AG10803 (cell line): ENCODE data around the gene ADD1.
A peak's percentile ranks its signal among the peaks of the same experiment; 100 is the strongest.

Experiments used
- DNase-seq: peaks from one replicate; pipeline ENCODE4 v3.0.0; 2010; ENCODE audit warnings: low read depth
- H3K4me3 ChIP-seq: 2 replicates; pipeline ENCODE4 v1.5.1; 2011; ENCODE audit warnings: mild to moderate bottlenecking, low read length, control low read depth
- TF ChIP-seq, protein P1 (sequence below): conservative IDR thresholded peaks from 2 replicates; pipeline ENCODE4 v1.5.1; 2011; ENCODE audit warnings: mild to moderate bottlenecking, low read length, control low read depth, inconsistent platforms

Gene ADD1

GRCh38 chr4:2964706-2965258 is 121.1 kb downstream of the ADD1 start:
- TF ChIP-seq, protein P1, sequence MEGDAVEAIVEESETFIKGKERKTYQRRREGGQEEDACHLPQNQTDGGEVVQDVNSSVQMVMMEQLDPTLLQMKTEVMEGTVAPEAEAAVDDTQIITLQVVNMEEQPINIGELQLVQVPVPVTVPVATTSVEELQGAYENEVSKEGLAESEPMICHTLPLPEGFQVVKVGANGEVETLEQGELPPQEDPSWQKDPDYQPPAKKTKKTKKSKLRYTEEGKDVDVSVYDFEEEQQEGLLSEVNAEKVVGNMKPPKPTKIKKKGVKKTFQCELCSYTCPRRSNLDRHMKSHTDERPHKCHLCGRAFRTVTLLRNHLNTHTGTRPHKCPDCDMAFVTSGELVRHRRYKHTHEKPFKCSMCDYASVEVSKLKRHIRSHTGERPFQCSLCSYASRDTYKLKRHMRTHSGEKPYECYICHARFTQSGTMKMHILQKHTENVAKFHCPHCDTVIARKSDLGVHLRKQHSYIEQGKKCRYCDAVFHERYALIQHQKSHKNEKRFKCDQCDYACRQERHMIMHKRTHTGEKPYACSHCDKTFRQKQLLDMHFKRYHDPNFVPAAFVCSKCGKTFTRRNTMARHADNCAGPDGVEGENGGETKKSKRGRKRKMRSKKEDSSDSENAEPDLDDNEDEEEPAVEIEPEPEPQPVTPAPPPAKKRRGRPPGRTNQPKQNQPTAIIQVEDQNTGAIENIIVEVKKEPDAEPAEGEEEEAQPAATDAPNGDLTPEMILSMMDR, result no peak

DNA sequence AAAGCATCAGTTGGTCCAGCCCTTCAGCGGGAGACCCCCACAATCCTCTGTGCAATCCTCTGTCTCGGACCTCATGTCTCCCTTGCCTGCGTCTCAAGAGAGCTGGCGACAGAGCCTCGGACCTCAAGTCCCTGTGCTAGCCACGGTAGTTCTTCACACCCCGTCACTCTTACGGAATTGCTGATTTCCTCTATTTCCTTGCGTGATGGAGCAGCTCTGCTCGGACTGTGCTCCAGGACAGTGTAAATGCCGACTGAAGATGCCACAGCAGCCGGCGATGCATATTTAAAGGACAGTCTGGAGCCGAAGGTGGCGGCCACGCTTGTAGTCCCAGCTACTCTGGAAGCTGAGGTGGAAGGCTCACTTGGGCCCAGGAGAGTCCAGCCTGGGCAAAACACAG is 121.6 kb downstream of the ADD1 start:
- TF ChIP-seq, protein P1, result no peak
- DNase-seq, result no peak
- H3K4me3 ChIP-seq, result no peak overlapping the region

More at GRCh38 chr4:2964706-2965258, 121.1 kb downstream of the ADD1 start:
- peak overlapping the region; percentile 89 for H3K4me3 ChIP-seq
- DNase-seq, result no peak

DNA sequence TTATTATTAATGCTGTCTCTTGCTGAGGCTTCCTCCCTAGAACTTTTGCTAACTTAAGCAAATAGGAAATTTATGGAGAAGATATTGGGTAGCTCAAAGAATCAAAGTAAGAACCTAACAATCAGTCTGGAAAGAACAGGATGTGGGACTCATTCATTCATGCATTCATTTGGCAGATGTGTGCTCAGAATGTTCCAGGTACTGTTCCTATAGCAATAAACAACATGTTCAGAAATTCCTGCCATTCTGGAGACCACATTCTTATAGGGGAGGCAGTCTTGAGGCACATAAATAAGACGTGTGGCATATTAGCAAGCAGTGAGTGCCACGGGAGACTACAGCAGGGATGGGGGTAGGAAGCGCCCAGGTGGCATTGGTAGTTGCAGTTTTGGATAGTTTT is 124.7 kb downstream of the ADD1 start:
- H3K4me3 ChIP-seq, result no peak overlapping the region
- DNase-seq, result peak; percentile 4
- TF ChIP-seq, protein P1, result no peak

DNA sequence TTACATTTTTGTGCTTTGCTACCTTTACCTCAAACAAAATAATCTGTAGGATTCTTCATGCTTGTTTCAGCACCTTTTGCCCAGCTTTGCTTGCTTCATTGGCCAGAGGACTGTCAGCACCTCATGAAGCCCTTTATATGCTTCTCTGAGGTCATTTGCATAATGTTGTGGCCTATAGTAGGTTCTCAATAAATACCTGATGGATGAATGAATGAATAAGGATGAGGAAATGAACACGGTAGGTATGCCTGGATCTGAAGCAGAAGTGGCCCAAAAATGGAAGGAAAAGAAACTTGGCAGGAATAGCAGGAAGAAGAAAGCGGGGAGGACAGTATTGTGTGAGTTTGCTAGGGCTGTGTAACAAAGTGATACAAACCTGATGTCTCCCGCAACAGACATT is 127.6 kb downstream of the ADD1 start:
- H3K4me3 ChIP-seq, result no peak overlapping the region
- TF ChIP-seq, protein P1, result no peak
- no peak for DNase-seq

DNA sequence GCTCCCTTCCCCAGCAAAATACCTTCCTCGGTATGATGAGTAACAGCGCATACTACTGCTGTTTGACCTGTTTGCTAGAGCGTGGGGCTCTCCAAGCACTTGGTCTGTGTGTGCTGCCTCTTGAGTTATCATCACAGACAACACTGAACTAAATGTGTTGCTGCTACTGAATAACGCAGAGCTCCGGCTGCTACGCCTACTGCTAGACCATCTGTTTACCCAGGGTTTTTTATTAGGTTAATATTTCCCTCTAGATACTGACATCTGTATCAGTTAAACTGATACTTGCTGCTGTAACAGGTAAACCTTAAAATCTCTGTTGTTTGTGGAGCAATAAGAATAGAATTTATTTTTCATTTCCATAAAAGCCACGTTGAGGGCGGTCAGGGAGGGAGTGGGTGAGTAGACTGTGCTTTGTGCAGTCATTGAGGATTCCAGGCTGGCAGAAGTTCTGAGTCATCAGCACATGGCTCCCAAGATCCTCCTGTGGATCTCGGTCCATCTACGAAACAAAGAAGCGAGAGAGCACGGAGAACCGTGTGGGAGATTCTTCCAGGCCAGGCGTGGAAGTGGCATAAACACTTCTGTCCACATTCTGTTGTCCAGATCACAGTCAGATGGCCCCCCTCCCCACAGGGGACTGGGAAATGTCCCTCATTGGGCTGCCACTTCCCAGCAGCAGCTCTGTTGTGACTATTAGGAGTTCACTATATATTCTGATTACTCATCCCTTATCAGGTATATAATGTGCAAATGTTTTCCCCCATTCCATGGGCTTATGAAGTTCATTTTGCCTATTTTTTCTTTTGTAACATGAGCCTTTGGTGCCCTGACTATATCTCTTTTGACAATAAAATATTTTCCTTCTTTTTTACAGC is 133.8 kb downstream of the ADD1 start:
- peak; percentile 44 for DNase-seq
- TF ChIP-seq, protein P1, result no peak
- no peak overlapping the region for H3K4me3 ChIP-seq
